Astrocyte (in vitro differentiated cells and primary cell): ENCODE measurements around the gene DQX1.

Experiments used
- EZH2 ChIP-seq: IDR thresholded peaks from 2 replicates; pipeline ENCODE4 v1.6.1; 2012; ENCODE audit warnings: mild to moderate bottlenecking, low read length, inconsistent platforms; ENCODE audit not compliant: insufficient read depth
- TF ChIP-seq, protein P1 (sequence below): IDR thresholded peaks from 2 replicates; pipeline ENCODE4 v1.5.1; 2011; ENCODE audit warnings: low read depth, mild to moderate bottlenecking, inconsistent platforms, low read length, moderate library complexity; ENCODE audit not compliant: insufficient read depth

- TF ChIP-seq, protein P1, sequence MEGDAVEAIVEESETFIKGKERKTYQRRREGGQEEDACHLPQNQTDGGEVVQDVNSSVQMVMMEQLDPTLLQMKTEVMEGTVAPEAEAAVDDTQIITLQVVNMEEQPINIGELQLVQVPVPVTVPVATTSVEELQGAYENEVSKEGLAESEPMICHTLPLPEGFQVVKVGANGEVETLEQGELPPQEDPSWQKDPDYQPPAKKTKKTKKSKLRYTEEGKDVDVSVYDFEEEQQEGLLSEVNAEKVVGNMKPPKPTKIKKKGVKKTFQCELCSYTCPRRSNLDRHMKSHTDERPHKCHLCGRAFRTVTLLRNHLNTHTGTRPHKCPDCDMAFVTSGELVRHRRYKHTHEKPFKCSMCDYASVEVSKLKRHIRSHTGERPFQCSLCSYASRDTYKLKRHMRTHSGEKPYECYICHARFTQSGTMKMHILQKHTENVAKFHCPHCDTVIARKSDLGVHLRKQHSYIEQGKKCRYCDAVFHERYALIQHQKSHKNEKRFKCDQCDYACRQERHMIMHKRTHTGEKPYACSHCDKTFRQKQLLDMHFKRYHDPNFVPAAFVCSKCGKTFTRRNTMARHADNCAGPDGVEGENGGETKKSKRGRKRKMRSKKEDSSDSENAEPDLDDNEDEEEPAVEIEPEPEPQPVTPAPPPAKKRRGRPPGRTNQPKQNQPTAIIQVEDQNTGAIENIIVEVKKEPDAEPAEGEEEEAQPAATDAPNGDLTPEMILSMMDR, result no peak
- no peak for TF ChIP-seq EZH2
Observed at GRCh38 chr2:74558284-74559230, 32.5 kb upstream of the DQX1 start.
